Pancreas (tissue), 10 donors: ENCODE data around the gene HENMT1. TPM values are rescaled to one million over a fixed set of nuclear protein-coding genes. Genes with fewer than 3 reads are reported as not detected.
A peak's percentile ranks its signal among the peaks of the same experiment; 100 is the strongest.

Experiments
- ATAC-seq, 4 donors: fragments of 200-7000 bp; cut with Tn5 transposase; one replicate each; pipeline versions ENCODE4 v1.8.0 to v1.9.1; 2020; ENCODE audit warnings: mild to moderate bottlenecking in 4 of 4, moderate library complexity in 4 of 4
- DNase-seq, 6 donors: peaks; one replicate each; pipeline ENCODE4 v3.0.0-alpha.2; 2020
- FAIRE-seq: peaks from 2 replicates; lab custom pipeline; 2012; peaks lifted over from hg19 to GRCh38; lab: Jason Lieb, UNC
- H3K27ac ChIP-seq, 4 donors: fragments of 200-600 bp; sonication (generic); 1 replicate in 3 of 4; 2 replicates in 1 of 4; pipeline versions ENCODE4 v1.5.0 to v1.8.0; 2020
- H3K27me3 ChIP-seq, 4 donors: fragments of 200-600 bp; one replicate each; pipeline ENCODE4 v1.8.0; 2021
- H3K36me3 ChIP-seq, 3 donors: fragments of 200-600 bp; sonication (generic) in 1 of 3; one replicate each; pipeline versions ENCODE4 v1.5.0 to v1.8.0; 2020 to 2021
- H3K4me1 ChIP-seq, 3 donors: fragments of 200-600 bp; one replicate each; pipeline ENCODE4 v1.8.0; 2021
- H3K4me3 ChIP-seq, 4 donors: fragments of 200-600 bp; sonication (generic) in 2 of 4; one replicate each; pipeline versions ENCODE4 v1.5.0 to v1.8.0; 2020 to 2021
- H3K9me3 ChIP-seq, 4 donors: fragments of 200-600 bp; one replicate each; pipeline ENCODE4 v1.8.0; 2021
- CTCF ChIP-seq, 4 donors: fragments of 200-600 bp; sonication (generic) in 3 of 4; IDR thresholded peaks; one replicate each; pipeline versions ENCODE4 v1.5.0 to v1.8.0; 2021; ENCODE audit warnings: antibody characterized with exemption in 4 of 4
- WGBS, 2 donors: extraction: QIAGEN DNeasy Blood & Tissue Kit; methylation state at CpG; one replicate each; pipeline ENCODE4 v1.1.7; 2013; 5-methylcytosine and 5-hydroxymethylcytosine counted together
- intact Hi-C, 3 donors: fragments of 100-400 bp; cut with DNase I; formaldehyde crosslinking; loops; one replicate each; pipeline versions ENCODE4 v1.11.1 to v1.14.2; 2022
- polyA plus RNA-seq, 2 donors: library from polyadenylated mRNA; stranded (reverse); fragments of 200-250 nt; gene quantifications; one replicate each; pipeline ENCODE4 v1.2.3, GENCODE V29; 2013
- total RNA-seq, 6 donors: library from RNA; stranded (reverse); fragmentation: NEBNext Ultra II Directional in 4 of 6; extraction: Animal tissue kit (Norgen Biotek cat#: 25700) in 4 of 6; gene quantifications; one replicate each; pipeline versions ENCODE4 v1.2.1 to v1.2.4, GENCODE V29; 2021 to 2023
- donor health status: healthy with polysubstance abuse.
- donor health status: DM: no; HTN: no; CAD: no; lungs with moderate emphysema.
- donor health status: DM: no; HTN: no; CAD: no.
- donor health status: control.
- donor health status: control.
- donor health status: Bipolar disorder and iron deficiency.
- donor health status: DM: yes; HTN: yes; CAD: no.
- donor health status: DM: no; HTN: no; CAD: no.
- donor health status: DM: no; HTN: no; CAD: no.
- donor health status: DM: yes; HTN: yes; CAD: no.

The HENMT1 gene
- total RNA-seq: 1 to 10 TPM in 3 of 6 donors, under 1 TPM in 3; 0.42 to 2.6 (median 1.1) TPM
- polyA plus RNA-seq: 1 to 10 TPM in 1 of 2 donors, under 1 TPM in 1; 0.65 to 5.5 TPM

GRCh38 chr1:108661030-108661609 is at the start of gene HENMT1:
TSS of gene HENMT1 (minus strand) at chr1:108661093. CDS start at chr1:108659884, 1,209 bp downstream.
- peak; percentile 24 to 76 (median 48) for DNase-seq
- peak within 1 kb of the TSS; percentile 18 to 52 (median 35) for H3K4me3 ChIP-seq
- peak; percentile 71 to 89 (median 86) for ATAC-seq
- H3K4me1 ChIP-seq: no peaks in the 10 kb centered on the region
- H3K9me3 ChIP-seq: no peaks in the 10 kb centered on the region
- no peaks in the 10 kb centered on the region for H3K36me3 ChIP-seq
- no peak for FAIRE-seq
- TF ChIP-seq CTCF (IDR thresholded peaks at IDR 0.05): no peak
- WGBS, 2 donors: 4% methylated on average over 81 of the region's 81 CpGs
- H3K27ac ChIP-seq: peak within 1 kb of the TSS; percentile 33 to 90 (median 72)
- intact Hi-C loops: no loop called here
- H3K27me3 ChIP-seq: no peaks in the 10 kb centered on the region

GRCh38 chr1:108708691-108709660 is 48.1 kb upstream of the HENMT1 start:
- H3K27ac ChIP-seq: no peak overlapping the region
- H3K4me3 ChIP-seq: no peak overlapping the region
- 62 to 63% methylated on average over 7 of the region's 7 CpGs for WGBS, 2 donors
- H3K9me3 ChIP-seq: no peaks in the 10 kb centered on the region
- no peaks in the 10 kb centered on the region for H3K4me1 ChIP-seq
- TF ChIP-seq CTCF (IDR thresholded peaks at IDR 0.05): no peak
- intact Hi-C loops: no loop called here
- ATAC-seq: peak in 1 of 4 donors; percentile 32
- no peaks in the 10 kb centered on the region for H3K27me3 ChIP-seq
- FAIRE-seq: no peak
- DNase-seq: no peak
- no peaks in the 10 kb centered on the region for H3K36me3 ChIP-seq

- Histone ChIP-seq H3K36me3 (no peaks in the 10 kb centered on the region), H3K27me3 (no peaks in the 10 kb centered on the region), H3K27ac (no peak overlapping the region), H3K4me3 (no peak overlapping the region), H3K9me3 (no peaks in the 10 kb centered on the region), H3K4me1 (no peaks in the 10 kb centered on the region)
- ATAC-seq: no peak
- no peak for DNase-seq
- no peak for FAIRE-seq
- 94 to 96% methylated on average over 3 of the region's 3 CpGs for WGBS, 2 donors
- intact Hi-C loops: no loop called here
- TF ChIP-seq CTCF (IDR thresholded peaks at IDR 0.05): no peak
These were observed 45.8 kb upstream of the HENMT1 start for GRCh38 chr1:108706643-108707042.

- intact Hi-C loops: no loop called here
- H3K9me3 ChIP-seq: no peaks in the 10 kb centered on the region
- DNase-seq (no peak), FAIRE-seq (no peak), ATAC-seq (no peak)
- no peaks in the 10 kb centered on the region for H3K4me1 ChIP-seq
- TF ChIP-seq CTCF (IDR thresholded peaks at IDR 0.05): no peak
- H3K36me3 ChIP-seq: peaks cover 0 to 12% (median 0%) of the 10 kb centered on the region in 3 donors
- no peak overlapping the region for H3K4me3 ChIP-seq
- H3K27me3 ChIP-seq: no peaks in the 10 kb centered on the region
- 56 to 68% methylated on average over 2 of the region's 2 CpGs for WGBS, 2 donors
- H3K27ac ChIP-seq: no peak overlapping the region
These were observed 43.6 kb upstream of the HENMT1 start for GRCh38 chr1:108704496-108704895.
